Large intestine (tissue), 3 donors: ENCODE measurements around the gene POU2F1. TPM values are rescaled to one million over a fixed set of nuclear protein-coding genes. Genes with fewer than 3 reads are reported as not detected.

Source experiments
- DNase-seq, 2 donors: peaks; one replicate each; pipeline versions ENCODE4 v3.0.0 to v3.0.0-alpha.2; 2013
- H3K27ac ChIP-seq: one replicate; pipeline ENCODE4 v1.5.1; 2013; ENCODE audit warnings: low read length
- H3K27me3 ChIP-seq: 2 replicates; pipeline ENCODE4 v1.6.1; 2013; ENCODE audit warnings: low read length; ENCODE audit not compliant: control insufficient read depth, insufficient read depth
- H3K36me3 ChIP-seq: 2 replicates; pipeline ENCODE4 v1.6.1; 2013; ENCODE audit warnings: low read length; ENCODE audit not compliant: control insufficient read depth, insufficient read depth
- H3K4me1 ChIP-seq: one replicate; pipeline ENCODE4 v1.6.1; 2013; ENCODE audit warnings: low read length; ENCODE audit not compliant: control insufficient read depth, insufficient read depth
- H3K4me3 ChIP-seq: one replicate; pipeline ENCODE4 v1.5.1; 2013; ENCODE audit warnings: low read length
- H3K9me3 ChIP-seq: one replicate; pipeline ENCODE4 v1.6.1; 2013; ENCODE audit warnings: mild to moderate bottlenecking, low read depth, low read length, moderate library complexity; ENCODE audit not compliant: control insufficient read depth
- WGBS: methylation state at CpG from one replicate; pipeline ENCODE4 v1.1.5; 2013; ENCODE audit warnings: low lambda C conversion rate; ENCODE audit not compliant: insufficient coverage; 5-methylcytosine and 5-hydroxymethylcytosine counted together
- polyA plus RNA-seq: library from polyadenylated mRNA; unstranded; fragments of 120-200 nt; gene quantifications from one replicate; pipeline ENCODE4 v1.2.1, GENCODE V29; 2013

POU2F1 gene
- polyA plus RNA-seq, 1 donor, result 8.9 TPM

GRCh38 chr1:167291539-167292185 is 71.0 kb downstream of the POU2F1 start:
- H3K27me3 ChIP-seq, result no peaks in the 10 kb centered on the region
- peaks cover 2% of the 10 kb centered on the region for H3K4me1 ChIP-seq
- no CpG with 5 or more reads among the region's 3 CpGs for WGBS
- no peaks in the 10 kb centered on the region for H3K36me3 ChIP-seq
- H3K4me3 ChIP-seq, result no peak overlapping the region
- no peak for DNase-seq
- no peaks in the 10 kb centered on the region for H3K9me3 ChIP-seq
- H3K27ac ChIP-seq, result no peak overlapping the region

GRCh38 chr1:167292216-167292615 is 71.5 kb downstream of the POU2F1 start:
- no peaks in the 10 kb centered on the region for H3K27me3 ChIP-seq
- no peak for DNase-seq
- H3K9me3 ChIP-seq, result no peaks in the 10 kb centered on the region
- H3K27ac ChIP-seq, result no peak overlapping the region
- H3K4me3 ChIP-seq, result no peak overlapping the region
- peaks cover 6% of the 10 kb centered on the region for H3K4me1 ChIP-seq
- H3K36me3 ChIP-seq, result no peaks in the 10 kb centered on the region

- Histone ChIP-seq H3K27me3 (no peaks in the 10 kb centered on the region), H3K9me3 (no peaks in the 10 kb centered on the region), H3K36me3 (no peaks in the 10 kb centered on the region), H3K4me1 (peaks cover 13% of the 10 kb centered on the region), H3K27ac (no peak overlapping the region), H3K4me3 (no peak overlapping the region)
- WGBS, result 80% methylated on average over 2 of the region's 4 CpGs
- DNase-seq, result no peak
Measured at GRCh38 chr1:167293057-167293456, 72.4 kb downstream of the POU2F1 start.

GRCh38 chr1:167294528-167294927 is 73.8 kb downstream of the POU2F1 start:
- WGBS, result no CpG with 5 or more reads among the region's 2 CpGs
- no peak for DNase-seq
- H3K4me1 ChIP-seq, result peaks cover 15% of the 10 kb centered on the region

GRCh38 chr1:167297222-167298214 is 76.8 kb downstream of the POU2F1 start:
- Histone ChIP-seq H3K4me1 (peaks cover 15% of the 10 kb centered on the region), H3K4me3 (no peak overlapping the region), H3K27me3 (no peaks in the 10 kb centered on the region), H3K36me3 (no peaks in the 10 kb centered on the region), H3K27ac (peak overlapping the region; percentile 84), H3K9me3 (no peaks in the 10 kb centered on the region)
- peak; percentile 71 to 85 for DNase-seq
- no CpG with 5 or more reads among the region's 4 CpGs for WGBS

More at GRCh38 chr1:167294528-167294927, 73.8 kb downstream of the POU2F1 start:
- Histone ChIP-seq H3K36me3 (no peaks in the 10 kb centered on the region), H3K27ac (no peak overlapping the region), H3K4me3 (no peak overlapping the region), H3K9me3 (no peaks in the 10 kb centered on the region), H3K27me3 (no peaks in the 10 kb centered on the region)

- no peak overlapping the region for H3K4me3 ChIP-seq
- H3K9me3 ChIP-seq, result no peaks in the 10 kb centered on the region
- peak in 1 of 2 donors; percentile 26 for DNase-seq
- H3K27me3 ChIP-seq, result no peaks in the 10 kb centered on the region
- H3K4me1 ChIP-seq, result peaks cover 15% of the 10 kb centered on the region
- no peaks in the 10 kb centered on the region for H3K36me3 ChIP-seq
- peak overlapping the region; percentile 84 for H3K27ac ChIP-seq
- WGBS, result 40% methylated on average over 1 of the region's 3 CpGs
Measured at GRCh38 chr1:167298325-167298724, 77.6 kb downstream of the POU2F1 start.

- Histone ChIP-seq H3K4me3 (no peak overlapping the region), H3K27me3 (no peaks in the 10 kb centered on the region), H3K4me1 (peaks cover 15% of the 10 kb centered on the region), H3K36me3 (no peaks in the 10 kb centered on the region), H3K27ac (no peak overlapping the region), H3K9me3 (no peaks in the 10 kb centered on the region)
- WGBS, result no CpG with 5 or more reads among the region's 1 CpG
- DNase-seq, result no peak
Measured at GRCh38 chr1:167301355-167301754, 80.7 kb downstream of the POU2F1 start.

GRCh38 chr1:167304165-167304564 is 83.5 kb downstream of the POU2F1 start:
- WGBS, result 100% methylated on average over 1 of the region's 4 CpGs
- H3K4me3 ChIP-seq, result no peak overlapping the region

GRCh38 chr1:167305059-167305705 is 84.5 kb downstream of the POU2F1 start:
- no peak overlapping the region for H3K27ac ChIP-seq
- H3K4me3 ChIP-seq, result no peak overlapping the region
- H3K27me3 ChIP-seq, result no peaks in the 10 kb centered on the region
- no peaks in the 10 kb centered on the region for H3K4me1 ChIP-seq
- H3K36me3 ChIP-seq, result no peaks in the 10 kb centered on the region
- 87% methylated on average over 3 of the region's 9 CpGs for WGBS
- DNase-seq, result no peak
- no peaks in the 10 kb centered on the region for H3K9me3 ChIP-seq

More at GRCh38 chr1:167304165-167304564, 83.5 kb downstream of the POU2F1 start:
- Histone ChIP-seq H3K36me3 (no peaks in the 10 kb centered on the region), H3K9me3 (no peaks in the 10 kb centered on the region), H3K4me1 (no peaks in the 10 kb centered on the region), H3K27ac (no peak overlapping the region), H3K27me3 (no peaks in the 10 kb centered on the region)
- DNase-seq, result no peak

GRCh38 chr1:167305706-167306277 is 85.1 kb downstream of the POU2F1 start:
- DNase-seq, result no peak
- Histone ChIP-seq H3K9me3 (no peaks in the 10 kb centered on the region), H3K4me1 (no peaks in the 10 kb centered on the region), H3K27ac (no peak overlapping the region), H3K4me3 (no peak overlapping the region), H3K27me3 (no peaks in the 10 kb centered on the region), H3K36me3 (no peaks in the 10 kb centered on the region)
- no CpG with 5 or more reads among the region's 2 CpGs for WGBS
